ENCODE results near the gene TREM1. TPM values are rescaled to one million over a fixed set of nuclear protein-coding genes. Genes with fewer than 3 reads are reported as not detected.
"Not testable (repeated sequence)": the region's sequence is repeated elsewhere in the genome, so short reads cannot be mapped to it uniquely, and the experiment has no call there.

Gene TREM1
- polyA plus RNA-seq, 10 donors: 0.17 to 1.5 (median 0.31) TPM; not detected in 2

DNA sequence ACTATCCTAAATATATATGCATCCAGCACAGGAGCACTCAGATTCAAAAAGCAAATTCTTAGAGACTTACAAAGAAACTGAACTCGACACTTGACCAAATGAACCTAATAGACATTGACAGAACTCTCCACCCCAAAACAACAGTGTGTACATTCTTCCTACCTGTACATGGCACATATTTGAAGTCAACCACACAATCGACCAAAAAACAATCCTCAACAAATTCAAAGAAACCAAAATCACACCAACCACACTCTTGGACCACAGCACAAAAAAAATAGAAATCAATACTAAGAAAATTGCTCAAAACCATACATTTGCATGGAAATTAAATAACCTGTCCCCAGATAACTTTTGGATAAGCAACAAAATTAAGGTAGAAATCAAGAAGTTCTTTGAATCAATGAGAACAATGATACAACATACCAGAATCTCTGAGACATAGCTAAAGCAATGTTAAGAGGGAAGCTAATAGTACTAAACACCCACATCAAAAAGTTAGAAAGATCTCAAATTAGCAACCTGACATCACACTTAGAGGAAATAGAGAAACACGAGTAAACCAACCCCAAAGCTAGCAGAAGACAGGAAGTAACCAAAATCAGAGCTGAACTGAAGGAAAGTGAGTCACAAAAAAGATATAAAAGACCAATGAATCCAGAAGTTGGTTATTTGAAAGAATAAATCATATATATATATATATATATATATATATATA, 12.5 kb upstream of the TREM1 start:
- DNase-seq: no peak

DNA sequence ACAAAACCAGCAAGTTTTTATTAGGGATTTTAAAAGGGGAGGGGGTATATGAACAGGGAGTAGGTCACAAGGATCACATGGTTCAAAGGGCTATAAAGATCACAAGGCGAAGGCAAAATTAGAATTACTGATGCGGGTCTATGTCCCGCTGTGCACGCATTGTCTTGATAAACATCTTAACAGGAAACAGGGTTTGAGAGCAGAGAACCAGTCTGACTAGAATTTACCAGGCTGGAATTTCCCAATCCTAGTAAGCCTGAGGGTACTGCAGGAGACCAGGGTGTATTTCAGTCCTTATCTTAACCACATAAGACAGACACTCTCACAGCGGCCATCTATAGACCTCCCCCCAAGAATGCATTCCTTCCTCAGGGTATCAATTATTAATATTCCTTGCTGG, 10.8 kb upstream of the TREM1 start:
- not testable (repeated sequence) for DNase-seq

DNA sequence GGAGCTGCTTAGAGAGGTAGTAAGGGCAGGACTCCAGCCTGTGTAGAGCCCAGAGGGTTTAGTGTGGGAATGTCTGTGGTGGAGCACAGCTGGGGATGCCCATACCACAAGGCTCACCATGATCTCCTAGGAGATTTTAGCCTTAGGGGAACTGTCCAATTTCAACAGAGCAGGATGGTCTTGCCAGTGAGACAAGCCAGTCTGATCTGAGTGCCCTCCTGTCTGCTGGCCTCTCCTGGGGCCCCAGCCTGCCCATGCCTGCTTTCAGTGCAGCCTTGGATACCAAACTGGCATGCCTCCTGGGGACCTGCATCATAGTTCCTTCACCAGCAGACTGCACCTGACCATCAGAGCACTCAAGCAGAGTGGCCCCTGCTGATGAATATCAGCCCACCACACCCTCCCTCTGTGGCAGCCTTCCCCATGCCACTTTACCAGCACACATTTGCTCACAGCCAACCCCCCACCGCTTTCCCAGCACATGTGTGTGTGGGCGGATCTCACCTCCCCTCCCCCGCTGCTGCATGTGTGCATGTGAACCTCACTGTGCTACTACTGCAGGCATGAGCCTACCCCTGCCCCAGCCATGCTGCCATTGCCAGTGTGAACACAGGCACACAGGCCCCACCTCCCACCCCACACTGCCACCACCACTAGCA, 7.9 kb upstream of the TREM1 start:
- DNase-seq: no peak

DNA sequence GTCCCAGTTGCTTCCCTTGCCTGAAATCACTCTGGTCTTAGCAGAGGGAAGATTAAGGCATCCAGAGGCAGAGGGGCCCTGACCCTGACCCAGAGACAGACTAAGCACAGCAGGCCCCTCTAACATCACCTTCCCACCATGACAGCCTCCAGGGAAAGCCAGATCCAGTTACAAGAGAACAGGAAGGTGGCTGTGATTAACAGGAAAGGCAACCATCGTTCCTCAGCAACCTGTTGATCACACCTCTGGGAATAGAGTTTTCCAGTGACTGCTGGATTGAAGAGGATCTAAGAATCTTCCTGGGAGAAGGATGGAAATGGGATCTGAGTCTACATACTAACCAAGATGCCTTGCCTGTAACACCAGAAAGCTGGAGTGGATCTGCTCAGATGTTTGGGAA, 5.2 kb upstream of the TREM1 start:
- no peak for DNase-seq

DNA sequence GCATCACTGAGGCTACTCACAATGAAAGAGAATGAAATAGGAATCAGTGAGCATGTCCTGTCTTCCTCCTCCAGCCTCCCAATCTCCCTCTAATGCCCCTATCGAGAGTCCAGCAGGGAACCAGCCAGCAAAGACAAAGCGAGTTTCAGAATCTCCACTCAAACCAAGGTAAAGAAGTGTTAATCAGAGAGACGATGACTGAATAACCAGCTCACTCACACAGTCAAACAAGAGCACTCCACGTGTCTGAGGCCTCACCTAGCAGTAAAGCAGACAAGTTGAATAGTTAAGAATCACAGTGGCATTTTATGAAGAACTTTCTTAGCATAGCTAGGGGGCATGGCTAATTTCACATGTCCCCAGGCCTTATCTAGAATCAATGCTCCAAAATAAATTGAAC, 3.3 kb upstream of the TREM1 start:
- no peak for DNase-seq

DNA sequence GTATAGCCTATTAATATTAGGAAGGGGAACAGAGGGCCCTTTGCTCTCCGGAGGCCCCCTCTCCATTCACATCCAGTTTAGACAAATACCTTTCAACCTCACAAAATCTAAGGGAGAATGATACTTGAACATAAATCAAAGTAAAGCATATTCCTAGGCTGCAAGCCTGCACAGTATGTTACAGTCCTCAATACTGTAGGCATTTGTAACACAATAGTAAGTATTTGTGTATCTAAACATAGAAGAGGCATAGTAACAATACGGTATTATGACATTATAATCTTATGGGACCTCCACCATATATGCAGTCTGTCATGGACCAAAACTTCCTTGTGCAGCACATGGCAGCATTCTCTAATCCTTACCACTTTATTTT, 2.3 kb upstream of the TREM1 start:
- no peak for DNase-seq

DNA sequence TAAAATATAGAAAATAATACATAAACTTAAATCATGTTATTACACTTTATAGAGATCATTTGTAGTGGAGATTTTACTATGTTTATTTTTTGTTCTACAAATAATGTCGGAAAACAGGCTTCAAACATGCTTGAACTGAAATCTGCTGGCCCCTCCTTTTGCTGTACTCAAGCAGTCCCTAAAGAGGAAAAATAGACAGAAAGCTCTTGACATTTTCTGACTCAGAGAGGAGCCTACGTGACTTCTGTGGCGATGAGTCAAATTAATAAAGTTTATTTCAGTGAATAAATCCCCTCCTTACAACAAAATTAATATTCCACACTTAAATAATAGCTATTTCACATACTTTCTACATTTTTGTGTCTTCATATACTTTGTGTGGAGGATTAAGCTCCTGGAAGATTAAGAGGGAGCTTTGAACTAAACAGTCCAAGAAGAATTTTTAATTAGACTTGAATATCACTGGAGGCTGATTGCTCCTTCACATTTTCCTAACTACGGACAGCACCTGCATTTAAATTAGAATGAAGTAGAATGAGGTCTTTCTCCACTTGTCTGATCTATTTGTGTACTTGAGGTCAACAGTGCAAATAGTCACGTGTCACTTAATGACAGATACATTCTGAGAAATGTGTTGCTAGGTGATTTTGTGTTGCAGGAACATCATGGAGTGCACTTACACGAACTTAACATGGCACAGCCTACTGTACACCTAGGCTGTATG, 1.7 kb upstream of the TREM1 start:
- no peak for DNase-seq

DNA sequence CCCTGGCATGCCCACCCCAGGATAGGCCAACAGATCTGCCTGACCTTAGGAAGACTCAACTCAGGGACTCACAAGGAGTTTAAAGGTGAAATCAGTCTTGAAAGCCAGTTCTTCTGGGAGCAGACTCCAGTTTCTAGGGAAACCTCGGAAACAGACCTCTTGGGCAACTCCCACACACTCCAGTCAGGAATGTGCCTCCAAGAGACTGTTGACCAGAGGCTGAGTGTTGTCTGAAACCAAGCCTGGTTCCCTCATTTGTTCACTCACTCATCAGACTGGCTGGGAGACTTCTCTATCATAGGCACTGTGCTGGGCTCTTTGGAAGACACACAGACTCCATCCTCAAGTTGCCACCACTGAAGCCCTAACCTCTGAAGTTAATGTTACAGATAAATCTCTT, 1.8 kb downstream of the TREM1 start:
- DNase-seq: no peak

DNA sequence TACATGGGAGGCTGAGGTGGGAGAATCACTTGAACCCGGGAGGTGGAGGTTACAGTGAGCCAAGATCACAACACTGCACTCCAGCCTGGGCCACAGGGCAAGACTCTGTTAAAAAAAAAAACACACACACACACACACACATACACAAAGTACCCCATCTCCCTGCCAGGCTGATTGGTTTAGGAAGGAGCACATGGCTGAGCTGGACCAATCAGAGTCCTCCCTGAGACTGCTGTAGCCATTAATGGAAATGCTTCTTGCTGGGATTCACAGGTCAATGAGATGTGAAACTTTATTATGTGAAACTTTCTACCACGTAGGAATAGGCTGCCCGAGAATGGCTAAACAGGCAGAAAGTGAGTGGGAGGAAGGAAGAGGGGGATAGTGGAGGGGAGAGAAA, 2.9 kb downstream of the TREM1 start:
- DNase-seq: no peak

DNA sequence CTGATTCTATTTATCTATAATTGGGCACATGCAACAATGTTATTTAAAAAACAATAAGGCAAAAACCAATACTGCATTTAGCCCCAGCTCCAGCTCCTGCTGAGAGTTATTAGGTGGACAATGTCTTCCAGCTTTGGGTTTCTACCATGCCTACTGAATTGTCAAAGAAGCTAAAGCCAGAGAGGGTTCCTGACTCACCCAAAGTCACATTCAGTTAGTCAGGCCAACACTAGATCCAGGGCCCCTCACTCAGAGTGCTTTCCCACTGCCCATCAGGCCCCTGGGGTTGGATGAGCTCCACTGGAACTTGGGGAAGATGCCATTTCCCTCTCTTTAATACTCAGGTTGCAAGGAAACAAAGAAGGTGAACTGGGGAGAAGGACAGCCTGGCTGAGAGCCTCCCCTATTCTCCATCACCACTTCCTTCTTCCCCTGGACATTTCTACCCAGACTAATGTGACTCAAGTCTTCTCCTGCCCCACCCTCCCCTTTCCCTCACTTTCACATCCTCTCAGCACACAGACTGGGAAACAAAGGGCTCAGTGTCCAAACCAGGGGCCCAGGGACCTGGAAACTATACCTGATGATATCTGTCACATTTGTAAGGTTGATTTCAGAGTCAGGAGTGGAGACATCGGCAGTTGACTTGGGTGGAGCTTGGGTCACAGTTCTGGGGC, 6.0 kb downstream of the TREM1 start:
- no peak for DNase-seq

DNA sequence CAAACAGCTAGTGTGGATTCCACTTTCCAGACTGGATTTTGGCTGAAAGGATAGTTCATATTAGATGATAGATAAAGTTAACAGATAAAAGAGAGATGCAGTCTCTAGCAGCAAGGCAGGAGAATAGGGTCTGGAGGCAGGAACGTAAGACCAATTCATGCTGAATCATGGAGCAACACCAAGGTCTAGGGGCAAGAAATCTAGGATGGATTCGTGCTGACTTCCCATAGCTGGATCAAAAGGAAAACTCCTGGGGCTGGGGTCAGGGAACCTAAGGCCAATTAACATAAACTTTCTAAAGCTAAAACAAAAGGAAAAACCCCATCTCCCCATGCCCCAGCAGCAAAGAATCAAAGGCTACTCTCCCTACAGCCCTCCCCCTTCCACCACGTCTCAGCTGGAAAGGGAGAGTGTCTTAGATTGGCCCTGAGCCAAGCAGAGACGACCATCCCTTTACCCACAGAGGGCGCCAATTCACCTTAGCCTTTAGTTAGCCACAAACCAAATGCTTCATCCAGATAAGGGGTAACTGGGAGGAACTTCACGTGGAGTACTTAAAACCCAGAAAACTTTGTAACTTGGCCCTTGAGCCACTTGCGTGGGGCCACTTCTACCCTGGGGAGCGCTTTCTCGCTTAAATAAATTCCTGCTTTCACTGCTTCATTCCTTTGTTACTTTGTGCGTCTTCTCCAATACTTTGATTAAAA, 7.6 kb downstream of the TREM1 start:
- peak; percentile 18 to 72 (median 60) for DNase-seq

DNA sequence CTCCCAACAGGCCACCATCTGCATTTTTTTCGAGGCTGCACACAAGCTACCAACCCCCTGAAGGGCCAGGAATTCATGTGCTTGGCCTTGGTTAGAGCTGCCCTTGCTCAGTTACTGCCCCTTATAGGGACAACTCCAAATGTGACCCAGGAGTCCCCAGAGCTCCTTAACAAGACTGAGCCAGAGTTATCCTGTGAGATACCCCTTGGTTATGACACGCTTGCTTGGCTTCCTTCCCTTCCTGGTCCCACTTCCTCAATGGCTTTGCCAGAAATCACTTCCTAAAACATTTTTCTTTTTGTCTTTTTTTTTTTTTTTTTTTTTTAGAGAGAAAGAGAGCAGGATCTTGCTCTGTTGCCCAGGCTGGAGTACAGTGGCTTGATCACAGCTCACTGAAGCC, 8.9 kb downstream of the TREM1 start:
- DNase-seq: peak in 1 of 3 donors; percentile 10

DNA sequence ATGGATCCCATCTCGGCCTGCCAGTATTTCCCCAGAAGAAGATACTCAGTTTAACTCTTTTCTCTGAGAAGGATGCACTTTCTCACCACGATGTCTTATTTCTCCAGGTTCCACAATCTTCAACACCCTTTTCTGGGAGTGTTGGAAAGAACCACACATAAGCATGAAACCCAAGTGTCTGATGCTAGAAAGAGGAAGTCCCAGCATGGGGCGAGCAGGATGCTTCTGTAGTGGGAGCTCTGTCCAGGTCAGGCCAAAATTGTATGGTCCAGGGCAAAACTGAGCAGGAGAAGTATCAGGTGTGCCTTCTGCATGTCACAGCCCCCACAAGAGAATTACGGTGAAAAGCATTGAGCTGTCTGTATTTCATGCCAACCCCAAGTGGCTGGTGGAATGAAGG, 11.0 kb downstream of the TREM1 start:
- DNase-seq: no peak

DNA sequence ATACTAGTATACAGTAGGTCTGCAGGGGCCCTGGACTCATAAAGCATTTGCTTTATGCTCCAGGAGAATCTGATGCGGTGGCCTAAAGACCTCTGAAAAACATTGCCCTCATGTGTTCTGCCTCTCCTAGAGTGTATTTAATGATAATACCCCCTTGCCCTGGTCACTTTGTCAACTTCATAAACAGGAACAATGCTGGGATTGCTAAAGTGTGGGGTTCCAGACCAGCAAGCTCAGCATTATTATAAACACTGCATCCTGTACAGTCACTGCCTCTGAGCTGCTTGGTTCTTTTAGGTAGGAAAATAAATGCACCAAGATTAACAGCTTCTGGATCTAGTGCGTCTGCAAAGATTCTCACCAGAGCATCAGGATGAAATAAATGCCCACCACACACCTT, 12.2 kb downstream of the TREM1 start:
- no peak for DNase-seq

DNA sequence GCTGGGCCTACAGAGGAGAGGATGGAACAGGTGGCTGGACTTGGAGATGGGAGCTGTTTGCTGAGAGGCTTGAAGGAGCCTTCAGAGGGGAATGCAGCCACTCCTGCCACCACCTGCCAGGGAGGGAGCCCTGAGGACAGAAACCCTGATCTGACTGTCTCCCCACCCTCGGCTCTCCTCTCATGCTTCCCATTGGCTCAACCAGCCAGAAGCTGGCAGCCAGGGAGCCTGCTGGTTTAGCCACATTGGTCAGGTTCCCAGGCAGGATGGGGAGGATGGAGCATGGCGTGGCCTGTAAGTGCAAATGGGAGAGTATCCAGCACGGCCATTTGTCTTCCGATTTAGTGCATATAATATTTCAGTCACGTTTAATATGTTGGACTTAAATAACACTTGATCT, 12.8 kb downstream of the TREM1 start:
- no peak for DNase-seq

DNA sequence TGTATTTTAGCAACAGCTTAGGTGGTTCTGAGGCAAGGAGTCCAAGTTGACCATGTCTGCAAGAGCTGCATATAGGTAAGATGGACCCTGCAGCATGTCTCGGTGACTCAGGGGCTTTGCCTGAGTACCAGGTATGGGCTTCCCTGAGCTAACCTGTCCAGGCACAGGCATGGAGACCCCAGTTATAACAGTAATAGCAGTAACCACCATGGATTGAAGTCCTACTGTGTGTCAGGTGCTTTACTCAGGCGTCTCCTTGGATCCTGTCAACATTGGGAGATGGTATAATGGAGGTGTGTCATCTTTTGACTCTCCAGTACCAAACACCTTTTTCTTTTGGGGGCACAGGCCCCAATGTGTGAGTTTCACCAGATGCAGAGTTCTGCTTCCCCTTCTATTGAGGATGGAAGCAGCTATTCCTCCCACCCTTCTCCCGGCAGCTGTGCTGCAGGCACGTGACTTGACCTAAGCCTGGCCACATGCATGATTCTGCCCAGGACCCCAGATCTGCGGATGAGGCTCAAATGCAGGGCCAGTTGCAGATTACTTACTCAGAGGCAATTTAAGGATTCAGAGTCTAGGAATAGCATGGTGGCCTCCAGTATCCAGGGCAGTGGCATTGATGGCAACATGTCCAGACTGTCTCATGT, 13.8 kb downstream of the TREM1 start:
- DNase-seq: no peak

DNA sequence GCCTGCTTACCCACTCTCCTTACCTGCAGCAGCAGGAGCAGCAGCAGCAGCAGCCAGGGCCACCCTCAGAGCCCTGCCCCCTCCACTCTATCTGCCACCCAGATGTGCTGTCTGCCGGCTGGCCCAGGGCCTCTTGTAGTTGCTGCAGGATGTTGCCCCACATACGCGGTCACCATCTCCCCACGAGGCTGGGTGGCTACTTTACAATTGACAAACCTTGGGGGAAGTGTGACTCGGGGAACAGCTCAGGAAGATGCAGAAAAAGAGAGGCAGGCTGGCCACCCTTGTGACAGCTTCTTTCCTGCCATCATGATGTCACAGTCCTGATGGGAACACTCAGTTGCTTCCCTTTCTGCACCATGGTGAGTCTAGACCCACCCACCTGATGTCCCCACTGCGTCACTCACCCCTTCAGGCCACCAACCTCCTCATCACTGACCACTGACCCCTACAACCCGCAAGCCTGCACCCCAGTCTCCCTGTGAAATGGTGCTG, 14.5 kb downstream of the TREM1 start:
- peak in 1 of 3 donors; percentile 31 for DNase-seq

DNA sequence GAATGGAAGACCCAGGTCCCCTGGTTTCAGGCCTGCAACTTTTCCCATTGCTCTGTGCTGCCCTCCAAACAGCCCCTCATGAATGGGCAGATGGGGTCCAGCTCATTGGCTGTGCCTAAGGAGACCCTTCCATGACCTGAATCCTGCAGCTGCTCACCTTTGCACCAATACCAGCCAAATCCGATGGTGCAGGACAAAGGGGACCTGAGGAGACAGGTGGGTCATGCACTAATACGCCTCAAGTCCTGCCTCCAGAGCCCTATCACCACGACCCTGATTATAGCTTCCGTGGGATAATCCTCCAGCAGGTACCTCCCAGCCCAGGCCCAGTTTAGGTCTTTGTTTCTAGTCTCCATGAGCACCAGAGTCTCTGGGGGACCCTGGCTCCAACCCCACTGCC, 16.8 kb downstream of the TREM1 start:
- DNase-seq: no peak

DNA sequence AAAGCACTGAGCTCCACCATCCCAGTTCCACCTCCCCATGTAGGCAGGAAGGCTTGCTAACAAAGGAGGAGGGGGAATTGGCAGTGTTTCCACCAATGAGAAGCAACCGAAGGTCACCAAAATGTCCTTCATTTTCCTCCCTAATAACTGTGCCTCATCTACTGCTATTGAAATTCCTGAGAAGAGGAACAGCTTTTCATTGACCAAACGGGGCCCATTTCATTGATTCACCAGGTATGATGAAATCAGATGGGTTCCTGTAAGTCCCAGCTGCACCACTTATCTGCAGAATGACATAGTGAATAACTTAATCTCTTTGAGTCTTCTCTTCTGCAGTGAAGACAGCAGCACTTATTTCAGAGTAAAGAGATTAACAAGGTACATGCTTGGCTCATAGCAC, 17.3 kb downstream of the TREM1 start:
- no peak for DNase-seq

DNA sequence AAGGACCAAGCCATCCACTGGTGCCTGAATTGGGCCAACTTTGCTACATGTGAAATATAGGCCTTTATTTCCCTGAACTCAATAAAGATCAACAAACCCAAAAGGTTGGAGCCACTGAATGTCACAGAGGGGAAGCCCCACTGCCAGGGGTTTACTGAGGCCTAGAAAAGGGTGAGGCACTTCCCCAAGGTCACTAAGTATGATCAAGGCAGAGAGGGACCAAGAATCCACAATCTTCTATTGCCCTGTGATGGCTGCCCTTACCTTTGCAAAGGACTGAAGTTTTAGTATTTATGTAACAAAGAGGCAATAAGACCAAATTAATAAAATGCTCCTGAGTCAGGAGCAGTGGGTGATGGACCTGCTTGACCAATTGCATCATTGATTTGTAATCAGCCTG, 18.0 kb downstream of the TREM1 start:
- no peak for DNase-seq

DNA sequence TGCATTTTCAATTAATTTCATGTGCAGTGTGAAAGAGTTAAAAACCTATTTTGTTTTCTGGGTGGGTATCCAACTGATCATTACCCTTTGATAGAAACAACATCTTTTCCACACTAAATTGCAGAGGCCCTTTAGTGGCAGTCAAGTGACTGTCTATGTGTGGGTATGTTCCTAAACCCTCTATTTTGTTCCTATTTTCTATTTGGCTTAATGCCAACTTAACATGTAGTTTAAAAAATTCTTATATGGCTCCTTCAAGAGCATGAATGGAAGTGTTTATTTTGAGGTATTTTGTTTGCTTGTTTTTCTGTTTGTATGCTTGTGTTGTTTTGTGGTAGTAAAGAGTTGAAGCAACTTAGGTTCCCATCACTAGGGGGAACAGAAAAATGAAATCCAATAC, 19.9 kb downstream of the TREM1 start:
- no peak for DNase-seq
